Tibial nerve (tissue), 4 donors: ENCODE data around the gene LCLAT1. TPM values are rescaled to one million over a fixed set of nuclear protein-coding genes. Genes with fewer than 3 reads are reported as not detected.
"Not testable (repeated sequence)": the region's sequence is repeated elsewhere in the genome, so short reads cannot be mapped to it uniquely, and the experiment has no call there.

Source experiments
- DNase-seq, 2 donors: peaks; one replicate each; pipeline ENCODE4 v3.0.0-alpha.2; 2019; ENCODE audit warnings: low spot score in 2 of 2
- H3K27ac ChIP-seq, 4 donors: fragments of 200-600 bp; sonication (generic) in 3 of 4; one replicate each; pipeline ENCODE4 v1.5.1; 2017 to 2019; ENCODE audit warnings: mild to moderate bottlenecking in 1 of 4
- H3K27me3 ChIP-seq, 2 donors: fragments of 200-600 bp; sonication (generic) in 1 of 2; one replicate each; pipeline versions ENCODE4 v1.5.1 to v1.6.0; 2017 to 2019
- H3K36me3 ChIP-seq, 3 donors: fragments of 200-600 bp; sonication (generic); one replicate each; pipeline ENCODE4 v1.5.1; 2018 to 2019
- H3K4me1 ChIP-seq, 4 donors: fragments of 200-600 bp; sonication (generic) in 3 of 4; one replicate each; pipeline ENCODE4 v1.5.1; 2017 to 2019
- H3K4me3 ChIP-seq, 4 donors: fragments of 200-600 bp; sonication (generic) in 3 of 4; one replicate each; pipeline ENCODE4 v1.5.1; 2017 to 2019; ENCODE audit warnings: mild to moderate bottlenecking in 1 of 4, moderate library complexity in 1 of 4
- H3K9me3 ChIP-seq, 4 donors: fragments of 200-600 bp; sonication (generic) in 3 of 4; one replicate each; pipeline ENCODE4 v1.5.1; 2017 to 2019
- EP300 ChIP-seq, 2 donors: sonication (generic); formaldehyde crosslinking; IDR thresholded peaks; one replicate each; pipeline ENCODE4 v1.6.1; 2017; ENCODE audit warnings: antibody characterized with exemption in 2 of 2, mild to moderate bottlenecking in 1 of 2
- POLR2A ChIP-seq, 2 donors: fragments of 450-650 bp; IDR thresholded peaks; one replicate each; pipeline ENCODE4 v1.6.1; 2017; ENCODE audit warnings: antibody characterized with exemption in 2 of 2, mild to moderate bottlenecking in 2 of 2, moderate library complexity in 2 of 2
- WGBS, 2 donors: methylation state at CpG; one replicate each; pipeline ENCODE4 v1.1.5; 2018; 5-methylcytosine and 5-hydroxymethylcytosine counted together
- total RNA-seq, 4 donors: library from RNA; depleted of rRNA; stranded (reverse); fragments of >200 nt; gene quantifications; one replicate each; pipeline ENCODE4 v1.1.0, GENCODE V29; 2016
- TF ChIP-seq, protein P1 (sequence below), 5 experiments: fragments of 200-600 bp in 3 of 5; fragments of 450-650 bp in 2 of 5; sonication (generic) in 3 of 5; IDR thresholded peaks; one replicate each; pipeline ENCODE4 v1.5.1; 2016 to 2019; ENCODE audit warnings: antibody characterized with exemption in 5 of 5, mild to moderate bottlenecking in 3 of 5, moderate library complexity in 2 of 5

LCLAT1 gene
- total RNA-seq, 4 donors from 2014 or later: 8.4 to 15.9 (median 11.8) TPM

DNA sequence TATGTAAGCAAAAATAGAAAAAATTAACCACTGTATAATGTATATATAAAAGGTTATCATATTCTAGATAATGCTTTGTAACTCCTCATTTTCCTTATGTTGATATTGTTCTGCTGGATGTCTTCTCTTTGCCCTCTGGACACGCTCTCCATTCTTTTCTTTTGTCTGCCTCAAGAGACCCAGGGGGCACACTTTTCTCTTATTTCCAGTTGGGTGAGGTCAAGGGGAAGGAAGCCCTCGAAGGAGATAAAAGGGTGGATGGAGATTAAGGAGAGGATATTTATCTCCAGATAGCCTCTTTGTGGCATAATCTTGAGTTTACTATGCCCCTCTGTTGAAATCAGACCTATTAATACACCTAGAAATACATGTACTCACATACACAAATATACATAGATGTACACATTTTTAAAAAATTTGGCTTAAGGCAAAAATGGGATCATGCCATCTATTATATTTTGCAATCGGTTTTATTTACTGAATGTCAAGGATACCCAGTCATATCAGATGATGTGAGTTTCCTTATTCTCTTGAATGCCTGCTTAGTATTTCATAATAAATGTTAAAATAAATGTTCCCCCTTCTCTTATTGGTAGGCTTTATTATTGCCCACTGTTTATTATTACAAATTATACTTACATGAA is 65.3 kb downstream of the LCLAT1 start:
- Histone ChIP-seq H3K4me1 (peaks cover 0 to 29% (median 3%) of the 10 kb centered on the region in 4 donors), H3K4me3 (no peak overlapping the region), H3K36me3 (no peaks in the 10 kb centered on the region), H3K27me3 (no peaks in the 10 kb centered on the region), H3K9me3 (peaks cover 0 to 13% (median 0%) of the 10 kb centered on the region in 4 donors), H3K27ac (no peak overlapping the region)
- TF ChIP-seq, protein P1, sequence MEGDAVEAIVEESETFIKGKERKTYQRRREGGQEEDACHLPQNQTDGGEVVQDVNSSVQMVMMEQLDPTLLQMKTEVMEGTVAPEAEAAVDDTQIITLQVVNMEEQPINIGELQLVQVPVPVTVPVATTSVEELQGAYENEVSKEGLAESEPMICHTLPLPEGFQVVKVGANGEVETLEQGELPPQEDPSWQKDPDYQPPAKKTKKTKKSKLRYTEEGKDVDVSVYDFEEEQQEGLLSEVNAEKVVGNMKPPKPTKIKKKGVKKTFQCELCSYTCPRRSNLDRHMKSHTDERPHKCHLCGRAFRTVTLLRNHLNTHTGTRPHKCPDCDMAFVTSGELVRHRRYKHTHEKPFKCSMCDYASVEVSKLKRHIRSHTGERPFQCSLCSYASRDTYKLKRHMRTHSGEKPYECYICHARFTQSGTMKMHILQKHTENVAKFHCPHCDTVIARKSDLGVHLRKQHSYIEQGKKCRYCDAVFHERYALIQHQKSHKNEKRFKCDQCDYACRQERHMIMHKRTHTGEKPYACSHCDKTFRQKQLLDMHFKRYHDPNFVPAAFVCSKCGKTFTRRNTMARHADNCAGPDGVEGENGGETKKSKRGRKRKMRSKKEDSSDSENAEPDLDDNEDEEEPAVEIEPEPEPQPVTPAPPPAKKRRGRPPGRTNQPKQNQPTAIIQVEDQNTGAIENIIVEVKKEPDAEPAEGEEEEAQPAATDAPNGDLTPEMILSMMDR (IDR thresholded peaks at IDR 0.05): no peak
- no peak for TF ChIP-seq EP300 (IDR thresholded peaks at IDR 0.05)
- WGBS, 2 donors: 75 to 85% methylated on average over 3 of the region's 3 CpGs
- DNase-seq: no peak

GRCh38 chr2:30513649-30514048 is 66.6 kb downstream of the LCLAT1 start:
- not testable (repeated sequence) for H3K27ac ChIP-seq, DNase-seq, H3K9me3 ChIP-seq, H3K4me3 ChIP-seq, H3K36me3 ChIP-seq, H3K27me3 ChIP-seq
- WGBS, 2 donors: 67 to 79% methylated on average over 5 of the region's 5 CpGs
- H3K4me1 ChIP-seq: peaks cover 0 to 29% (median 3%) of the 10 kb centered on the region in 4 donors

DNA sequence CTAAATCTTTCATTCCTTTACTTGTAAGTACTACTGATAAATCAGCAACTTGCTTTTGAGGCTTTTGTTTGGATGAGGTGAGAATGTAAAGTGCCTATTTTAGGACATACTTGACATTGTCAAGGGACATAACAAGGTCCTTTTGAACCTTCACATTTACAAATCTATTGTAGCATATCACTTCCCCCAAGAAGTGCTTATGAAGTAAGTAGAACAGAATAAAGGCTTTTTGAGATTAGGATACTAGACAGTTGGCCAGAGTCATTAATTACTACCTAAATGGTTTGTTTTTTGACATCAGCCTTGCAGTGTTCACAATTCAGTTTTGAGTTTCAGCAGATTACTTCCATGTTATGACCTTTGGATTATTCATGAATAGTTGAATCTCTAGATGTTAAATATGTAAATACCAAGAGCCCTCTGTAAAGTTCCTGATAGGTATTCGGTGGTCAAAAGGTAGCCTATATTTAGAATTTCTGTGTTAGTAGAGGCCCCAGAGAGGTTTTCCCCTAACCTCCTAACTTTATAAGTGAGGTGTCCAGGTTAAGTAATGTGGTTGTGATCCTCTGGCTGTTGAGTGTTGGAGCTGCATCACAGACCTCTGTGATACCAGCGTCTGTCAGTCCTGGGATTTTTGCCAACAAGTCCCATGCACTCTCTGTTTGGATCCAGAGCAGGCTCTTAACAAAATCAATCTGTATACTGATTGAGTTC is 67.2 kb downstream of the LCLAT1 start:
- Histone ChIP-seq H3K27ac (no peak overlapping the region), H3K27me3 (no peaks in the 10 kb centered on the region), H3K4me3 (no peak overlapping the region), H3K9me3 (peaks cover 0 to 9% (median 0%) of the 10 kb centered on the region in 4 donors), H3K36me3 (peaks cover 0 to 5% (median under 1%) of the 10 kb centered on the region in 3 donors), H3K4me1 (peaks cover 0 to 29% (median 3%) of the 10 kb centered on the region in 4 donors)
- 52% methylated on average over 2 of the region's 2 CpGs for WGBS, 2 donors
- DNase-seq: no peak
- TF ChIP-seq POLR2A (IDR thresholded peaks at IDR 0.05) (no peak), EP300 (IDR thresholded peaks at IDR 0.05) (no peak)
- TF ChIP-seq, protein P1 (IDR thresholded peaks at IDR 0.05): no peak

DNA sequence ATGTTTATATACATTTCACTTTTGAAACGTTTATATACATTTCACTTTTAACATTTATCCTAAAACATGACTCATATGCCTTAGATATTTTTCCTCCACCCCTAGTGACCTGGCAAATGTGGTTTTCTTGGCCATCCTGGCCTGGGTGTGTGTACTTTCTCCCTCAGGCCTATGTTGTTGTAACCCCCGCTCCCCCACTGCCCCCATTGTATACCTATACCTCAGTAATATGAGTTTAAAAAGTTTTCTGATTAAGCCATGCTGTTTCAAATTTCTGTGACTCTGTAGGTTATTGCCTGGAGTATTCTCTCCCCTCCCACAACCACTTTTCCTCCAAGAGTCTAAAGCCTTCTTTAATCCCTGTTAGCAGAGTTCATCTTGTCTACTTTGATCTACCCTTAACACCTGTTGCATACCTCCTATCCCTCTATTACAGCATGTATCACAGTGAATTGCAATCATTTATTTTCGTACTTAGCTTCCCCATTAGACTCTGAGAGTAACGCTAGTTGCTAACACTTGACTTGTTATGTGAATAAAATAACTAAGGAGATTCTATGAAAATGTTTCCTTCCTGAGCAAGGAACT is 67.9 kb downstream of the LCLAT1 start:
- H3K4me3 ChIP-seq: no peak overlapping the region
- no peak overlapping the region for H3K27ac ChIP-seq
- H3K27me3 ChIP-seq: no peaks in the 10 kb centered on the region
- H3K36me3 ChIP-seq: peaks cover 0 to 12% (median 3%) of the 10 kb centered on the region in 3 donors
- peaks cover 0 to 29% (median 3%) of the 10 kb centered on the region in 4 donors for H3K4me1 ChIP-seq
- TF ChIP-seq, protein P1 (IDR thresholded peaks at IDR 0.05): no peak
- TF ChIP-seq EP300 (IDR thresholded peaks at IDR 0.05) (no peak), POLR2A (IDR thresholded peaks at IDR 0.05) (no peak)
- 69 to 76% methylated on average over 4 of the region's 4 CpGs for WGBS, 2 donors
- no peak for DNase-seq
- H3K9me3 ChIP-seq: peaks cover 0 to 16% (median 0%) of the 10 kb centered on the region in 4 donors

DNA sequence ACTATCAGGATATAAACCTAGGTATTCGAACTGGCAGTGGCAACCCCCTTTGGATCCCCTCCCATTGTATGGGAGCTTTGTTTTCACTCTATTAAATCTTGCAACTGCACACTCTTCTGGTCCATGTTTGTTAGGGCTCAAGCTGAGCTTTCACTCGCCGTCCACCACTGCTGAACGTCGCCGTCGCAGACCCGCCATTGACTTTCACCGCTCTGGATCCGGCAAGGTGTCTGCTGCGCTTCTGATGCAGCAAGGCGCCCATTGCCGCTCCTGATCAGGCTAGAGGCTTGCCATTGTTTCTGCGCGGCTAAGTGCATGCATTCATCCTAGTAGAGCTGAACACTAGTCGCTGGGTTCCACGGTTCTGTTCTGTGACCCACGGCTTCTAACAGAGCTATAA is 69.1 kb downstream of the LCLAT1 start:
- H3K4me3 ChIP-seq: no peak overlapping the region
- WGBS, 2 donors: 94 to 96% methylated on average over 12 to 18 of the region's 18 CpGs
- TF ChIP-seq, protein P1 (IDR thresholded peaks at IDR 0.05): no peak
- TF ChIP-seq POLR2A (IDR thresholded peaks at IDR 0.05): no peak
- no peak for TF ChIP-seq EP300 (IDR thresholded peaks at IDR 0.05)

More for the DNA sequence above, 69.1 kb downstream of the LCLAT1 start:
- Histone ChIP-seq H3K27me3 (no peaks in the 10 kb centered on the region), H3K9me3 (peaks cover 0 to 18% (median 0%) of the 10 kb centered on the region in 4 donors), H3K36me3 (peaks cover 0 to 15% (median 3%) of the 10 kb centered on the region in 3 donors), H3K27ac (no peak overlapping the region), H3K4me1 (peaks cover 0 to 20% (median 3%) of the 10 kb centered on the region in 4 donors)
- no peak for DNase-seq
